OCI-LY1 (cell line): ENCODE results near the gene LDLRAD4.

Source experiments
- H2AFZ ChIP-seq: fragments of 200-600 bp; sonication (generic), shearing (Covaris generic); 2 replicates; pipeline ENCODE4 v1.6.0; 2014; ENCODE audit warnings: antibody characterized with exemption, mild to moderate bottlenecking, low read length
- H3F3A ChIP-seq: fragments of 200-600 bp; sonication (generic), shearing (Covaris generic); 2 replicates; pipeline ENCODE4 v1.6.0; 2014; ENCODE audit warnings: mild to moderate bottlenecking, antibody characterized with exemption, low read length, moderate library complexity; ENCODE audit not compliant: insufficient read depth
- H3K27ac ChIP-seq: fragments of 200-600 bp; sonication (generic); 2 replicates; pipeline ENCODE4 v1.5.1; 2014; ENCODE audit warnings: low read length, mixed run types, mild to moderate bottlenecking, low read depth; ENCODE audit not compliant: poor library complexity, severe bottlenecking
- H3K27me3 ChIP-seq: fragments of 200-600 bp; sonication (generic); 2 replicates; pipeline ENCODE4 v1.6.0; 2014; ENCODE audit warnings: antibody characterized with exemption, mild to moderate bottlenecking, low read length, moderate library complexity; ENCODE audit not compliant: insufficient read depth
- H3K36me3 ChIP-seq: fragments of 200-600 bp; sonication (generic); 2 replicates; pipeline ENCODE4 v1.6.1; 2014; ENCODE audit warnings: mild to moderate bottlenecking, antibody characterized with exemption, low read length, moderate library complexity, mixed read lengths; ENCODE audit not compliant: insufficient read depth
- H3K4me1 ChIP-seq: fragments of 200-600 bp; sonication (generic); 2 replicates; pipeline ENCODE4 v1.5.1; 2014; ENCODE audit warnings: mild to moderate bottlenecking, low read length, moderate library complexity; ENCODE audit not compliant: insufficient read depth, severe bottlenecking
- H3K4me2 ChIP-seq: fragments of 200-600 bp; sonication (generic), shearing (Covaris generic); 2 replicates; pipeline ENCODE4 v1.6.1; 2014; ENCODE audit warnings: low read length
- H3K4me3 ChIP-seq: fragments of 200-600 bp; sonication (generic); 2 replicates; pipeline ENCODE4 v1.5.1; 2014; ENCODE audit warnings: low read length, low read depth, mild to moderate bottlenecking, mixed read lengths; ENCODE audit not compliant: poor library complexity, severe bottlenecking
- H3K79me2 ChIP-seq: fragments of 200-600 bp; shearing (Covaris generic); 2 replicates; pipeline ENCODE4 v1.6.1; 2016; ENCODE audit warnings: mixed run types, low read length, mixed read lengths; ENCODE audit not compliant: insufficient read depth
- H3K9ac ChIP-seq: fragments of 200-600 bp; sonication (generic), shearing (Covaris generic); 2 replicates; pipeline ENCODE4 v1.6.1; 2014; ENCODE audit warnings: mild to moderate bottlenecking, low read length, mixed read lengths
- H3K9me2 ChIP-seq: fragments of 200-600 bp; sonication (generic), shearing (Covaris generic); 2 replicates; pipeline ENCODE4 v1.6.1; 2014; ENCODE audit warnings: low read depth, mild to moderate bottlenecking, low read length, mixed read lengths
- H3K9me3 ChIP-seq: fragments of 200-600 bp; shearing (Covaris generic); 2 replicates; pipeline ENCODE4 v1.6.1; 2014; ENCODE audit warnings: low read length, mixed read lengths
- H4K20me1 ChIP-seq: fragments of 200-600 bp; sonication (generic), shearing (Covaris generic); 2 replicates; pipeline ENCODE4 v1.6.0; 2016; ENCODE audit warnings: mild to moderate bottlenecking, low read length; ENCODE audit not compliant: insufficient read depth
- EZH2 ChIP-seq: fragments of 200-600 bp; sonication (generic), shearing (Covaris generic); IDR thresholded peaks from 2 replicates; pipeline ENCODE4 v1.8.0; 2017; ENCODE audit warnings: borderline replicate concordance, mixed run types, mild to moderate bottlenecking, antibody characterized with exemption, low read length, moderate library complexity, mixed read lengths
- TF ChIP-seq, protein P1 (sequence below): fragments of 200-600 bp; sonication (generic), shearing (Covaris generic); IDR thresholded peaks from 2 replicates; pipeline ENCODE4 v1.5.1; 2017; ENCODE audit warnings: mild to moderate bottlenecking, antibody characterized with exemption, low read length, moderate library complexity, mixed read lengths

The LDLRAD4 gene

DNA sequence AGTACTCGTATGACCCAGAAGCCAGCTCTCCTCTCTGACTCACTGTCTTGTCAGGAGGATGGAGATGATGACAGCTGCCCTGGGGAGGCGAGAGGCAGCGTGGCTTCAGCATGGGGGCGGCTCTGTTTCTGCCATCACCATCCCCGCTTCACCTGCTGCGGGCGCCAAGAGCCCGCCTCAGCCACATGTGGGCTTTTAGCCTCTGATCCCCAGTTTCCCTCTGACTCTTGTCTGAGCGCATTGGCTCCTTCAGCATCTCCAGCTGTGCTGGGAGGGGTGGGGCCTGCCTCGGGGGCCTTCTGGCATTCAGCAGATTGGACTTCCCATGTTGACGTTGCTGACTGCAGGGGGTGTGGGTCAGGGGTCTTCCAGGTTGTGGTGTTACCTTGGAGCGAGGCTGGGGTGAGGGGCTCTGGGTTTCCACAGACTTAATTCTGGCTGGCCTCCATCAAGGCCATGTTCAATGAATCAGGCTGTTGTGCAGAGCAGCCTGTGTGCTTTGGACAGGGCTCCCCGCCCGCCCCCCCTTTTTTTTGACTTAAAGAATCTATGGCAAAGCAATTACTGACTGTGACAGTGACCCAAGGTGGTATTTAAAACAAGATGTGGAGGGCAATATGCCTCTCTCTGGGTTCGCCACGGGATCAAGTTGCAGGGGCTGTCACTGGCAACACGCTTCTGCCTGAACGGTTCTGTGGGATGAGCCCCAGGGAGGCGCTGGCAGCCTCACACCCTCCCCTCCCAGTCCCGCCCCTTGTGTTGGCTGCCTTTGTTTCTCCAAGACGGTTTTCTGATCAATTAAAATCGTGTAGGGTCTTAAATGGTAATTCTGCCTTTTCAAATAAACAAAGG lies 228.3 kb downstream of the LDLRAD4 start:
- Histone ChIP-seq H3F3A (no peaks in the 10 kb centered on the region), H3K9ac (no peak overlapping the region), H3K9me3 (no peaks in the 10 kb centered on the region), H3K27ac (no peak overlapping the region), H3K9me2 (no peaks in the 10 kb centered on the region), H4K20me1 (no peaks in the 10 kb centered on the region), H3K27me3 (peaks cover 23% of the 10 kb centered on the region), H3K36me3 (no peaks in the 10 kb centered on the region), H3K4me3 (no peak overlapping the region), H3K4me1 (peaks cover 45% of the 10 kb centered on the region), H2AFZ (no peak overlapping the region), H3K4me2 (peak overlapping the region; percentile 5; the same call in 1 of the 2 replicates), H3K79me2 (no peaks in the 10 kb centered on the region)
- TF ChIP-seq, protein P1, sequence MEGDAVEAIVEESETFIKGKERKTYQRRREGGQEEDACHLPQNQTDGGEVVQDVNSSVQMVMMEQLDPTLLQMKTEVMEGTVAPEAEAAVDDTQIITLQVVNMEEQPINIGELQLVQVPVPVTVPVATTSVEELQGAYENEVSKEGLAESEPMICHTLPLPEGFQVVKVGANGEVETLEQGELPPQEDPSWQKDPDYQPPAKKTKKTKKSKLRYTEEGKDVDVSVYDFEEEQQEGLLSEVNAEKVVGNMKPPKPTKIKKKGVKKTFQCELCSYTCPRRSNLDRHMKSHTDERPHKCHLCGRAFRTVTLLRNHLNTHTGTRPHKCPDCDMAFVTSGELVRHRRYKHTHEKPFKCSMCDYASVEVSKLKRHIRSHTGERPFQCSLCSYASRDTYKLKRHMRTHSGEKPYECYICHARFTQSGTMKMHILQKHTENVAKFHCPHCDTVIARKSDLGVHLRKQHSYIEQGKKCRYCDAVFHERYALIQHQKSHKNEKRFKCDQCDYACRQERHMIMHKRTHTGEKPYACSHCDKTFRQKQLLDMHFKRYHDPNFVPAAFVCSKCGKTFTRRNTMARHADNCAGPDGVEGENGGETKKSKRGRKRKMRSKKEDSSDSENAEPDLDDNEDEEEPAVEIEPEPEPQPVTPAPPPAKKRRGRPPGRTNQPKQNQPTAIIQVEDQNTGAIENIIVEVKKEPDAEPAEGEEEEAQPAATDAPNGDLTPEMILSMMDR, result peak; percentile 7; the same call in 1 of the 2 replicates
- no peak for TF ChIP-seq EZH2

DNA sequence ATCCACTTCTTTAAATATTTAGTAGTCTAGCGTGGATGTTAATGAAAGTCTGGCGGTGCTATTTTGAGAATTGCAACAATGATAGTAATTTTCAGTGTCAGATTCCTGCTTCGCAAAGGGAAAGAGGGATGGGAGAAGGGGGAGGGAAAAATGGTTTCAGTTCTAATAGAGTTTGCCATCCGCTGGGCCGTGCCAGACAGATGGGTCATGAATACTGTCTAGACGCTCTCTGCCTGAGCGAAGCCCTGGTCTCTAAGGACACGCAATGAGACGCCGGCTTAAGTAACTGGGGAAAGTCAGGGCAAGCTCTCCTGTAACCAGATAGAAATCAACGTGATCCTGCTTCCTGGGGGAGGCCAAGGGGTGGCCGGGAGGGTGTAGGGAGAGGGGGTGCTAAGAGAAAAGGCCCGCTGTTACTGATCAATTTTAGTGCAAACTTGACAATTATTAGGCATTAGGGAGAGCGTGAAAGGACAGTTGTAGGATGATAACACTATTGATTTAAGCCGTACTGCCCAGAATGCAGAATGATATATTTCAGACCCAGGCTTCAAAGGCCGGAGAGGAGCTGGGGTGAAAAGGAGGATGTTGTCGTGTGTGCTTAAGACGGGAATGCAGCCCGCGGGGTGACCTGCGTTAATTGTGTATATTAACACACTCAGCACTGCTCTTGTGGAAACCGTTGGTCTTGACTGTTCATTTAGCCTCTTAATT lies 229.2 kb downstream of the LDLRAD4 start:
- no peak for TF ChIP-seq EZH2
- TF ChIP-seq, protein P1, result no peak
- Histone ChIP-seq H3K27ac (no peak overlapping the region), H3K36me3 (no peaks in the 10 kb centered on the region), H3K9ac (no peak overlapping the region; the same call in 1 of the 2 replicates), H3K4me2 (peak overlapping the region; percentile 43), H4K20me1 (no peaks in the 10 kb centered on the region), H3K79me2 (no peaks in the 10 kb centered on the region), H3K27me3 (peaks cover 28% of the 10 kb centered on the region), H3K9me2 (no peaks in the 10 kb centered on the region), H3F3A (no peaks in the 10 kb centered on the region), H2AFZ (no peak overlapping the region), H3K4me3 (peak overlapping the region; percentile 20), H3K4me1 (peaks cover 45% of the 10 kb centered on the region), H3K9me3 (no peaks in the 10 kb centered on the region)

DNA sequence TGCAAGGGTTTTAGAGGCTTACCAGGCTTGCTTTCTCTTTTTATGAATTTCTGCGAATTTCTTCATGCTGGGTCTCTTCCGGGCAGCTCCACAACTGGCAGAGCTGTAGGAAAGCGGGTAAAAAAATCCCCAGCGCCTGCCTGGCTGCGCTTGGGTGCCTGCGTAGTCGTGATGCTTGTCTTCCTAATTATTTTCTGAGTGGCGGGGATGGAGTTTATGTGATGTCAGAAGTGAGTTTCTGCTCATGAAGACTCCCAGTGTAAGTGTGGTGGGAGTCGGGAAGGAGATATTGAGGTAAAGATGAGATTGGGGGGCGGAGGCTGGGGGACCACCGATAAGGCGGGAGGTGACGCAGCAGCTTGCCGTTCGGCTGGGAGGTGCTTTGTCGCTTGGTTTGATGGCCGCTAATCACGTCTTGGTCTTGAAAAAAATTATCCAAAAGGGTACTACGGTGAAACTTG lies 229.8 kb downstream of the LDLRAD4 start:
- H3F3A ChIP-seq, result no peaks in the 10 kb centered on the region
- no peaks in the 10 kb centered on the region for H3K9me3 ChIP-seq
- TF ChIP-seq, protein P1, result no peak
- no peaks in the 10 kb centered on the region for H4K20me1 ChIP-seq
- H3K4me2 ChIP-seq, result peak overlapping the region; percentile 43
- no peak overlapping the region; the same call in 1 of the 2 replicates for H3K9ac ChIP-seq
- no peaks in the 10 kb centered on the region for H3K9me2 ChIP-seq
- H3K36me3 ChIP-seq, result no peaks in the 10 kb centered on the region
- peaks cover 34% of the 10 kb centered on the region for H3K27me3 ChIP-seq
- no peak overlapping the region for H2AFZ ChIP-seq
- no peaks in the 10 kb centered on the region for H3K79me2 ChIP-seq
- peaks cover 44% of the 10 kb centered on the region for H3K4me1 ChIP-seq
- peak overlapping the region; percentile 20 for H3K4me3 ChIP-seq
- no peak overlapping the region for H3K27ac ChIP-seq
